A549 (cell line): Measurements from ENCODE around the gene EAF1. TPM values are rescaled to one million over a fixed set of nuclear protein-coding genes. Genes with fewer than 3 reads are reported as not detected.
"Not testable (repeated sequence)": the region's sequence is repeated elsewhere in the genome, so short reads cannot be mapped to it uniquely, and the experiment has no call there.

ENCODE experiments used
- ATAC-seq, 2 experiments: fragments of 200-7000 bp in 1 of 2; fragments of >200 bp in 1 of 2; cut with Nextera tagmentation in 1 of 2; cut with Tn5 transposase in 1 of 2; 3 replicates each; pipeline versions ENCODE4 v1.8.0 to v1.9.1; 2018 to 2020; ENCODE audit warnings: mild to moderate bottlenecking in 1 of 2, moderate library complexity in 1 of 2
- CTCF ChIA-PET: fragments of 300-600 bp; sonication (Branson Sonifier 250); formaldehyde crosslinking; extraction: SDS; loops from one replicate; lab custom pipeline; 2021; ENCODE audit warnings: antibody characterized with exemption, inconsistent platforms; lab: Yijun Ruan, JAX
- POLR2A ChIA-PET: fragments of 350-600 bp; formaldehyde crosslinking; extraction: SDS; loops from one replicate; lab custom pipeline; 2021; ENCODE audit warnings: antibody characterized with exemption, inconsistent platforms; lab: Yijun Ruan, JAX
- DNase-seq, 2 experiments: peaks; one replicate each; pipeline versions ENCODE4 v3.0.0 to v3.0.0-alpha.2; 2011 to 2016; ENCODE audit warnings: low read depth in 1 of 2, low spot score in 1 of 2
- FAIRE-seq: peaks from 2 replicates; lab custom pipeline; 2011; peaks lifted over from hg19 to GRCh38; lab: Jason Lieb, UNC
- H3K27ac ChIP-seq, 2 experiments: fragments of >200 bp; sonication (Bioruptor Twin); formaldehyde crosslinking; 3 replicates each; pipeline ENCODE4 v1.5.1; 2016 to 2017
- H3K4me1 ChIP-seq: fragments of >200 bp; sonication (Bioruptor Twin); formaldehyde crosslinking; 3 replicates; pipeline ENCODE4 v1.6.1; 2016
- H3K4me2 ChIP-seq: fragments of >200 bp; sonication (Bioruptor Twin); formaldehyde crosslinking; 3 replicates; pipeline ENCODE4 v1.6.1; 2016
- H3K4me3 ChIP-seq: fragments of >200 bp; sonication (Bioruptor Twin); formaldehyde crosslinking; 3 replicates; pipeline ENCODE4 v1.5.1; 2016
- H3K9me3 ChIP-seq: fragments of >200 bp; sonication (Bioruptor Twin); formaldehyde crosslinking; 3 replicates; pipeline ENCODE4 v1.6.1; 2016
- CBX2 ChIP-seq: fragments of 200-600 bp; sonication (generic); IDR thresholded peaks from 2 replicates; pipeline ENCODE4 v1.6.1; 2016; ENCODE audit warnings: low read depth, mild to moderate bottlenecking, borderline replicate concordance
- CBX8 ChIP-seq: fragments of 200-600 bp; sonication (generic); IDR thresholded peaks from 2 replicates; pipeline ENCODE4 v1.6.1; 2016
- EHF ChIP-seq: fragments of 250-450 bp; sonication (Bioruptor Pico); IDR thresholded peaks from 2 replicates; pipeline ENCODE4 v1.5.0; 2020; ENCODE audit warnings: mild to moderate bottlenecking
- EHMT2 ChIP-seq: fragments of 200-600 bp; sonication (generic); IDR thresholded peaks from 2 replicates; pipeline ENCODE4 v1.6.1; 2016; ENCODE audit warnings: antibody characterized with exemption, low read depth, mild to moderate bottlenecking, moderate library complexity
- FOSL2 ChIP-seq, 2 experiments: fragments of 450-650 bp in 1 of 2; fragments of >200 bp in 1 of 2; sonication (Bioruptor Twin) in 1 of 2; formaldehyde crosslinking; IDR thresholded peaks; 2 replicates each; pipeline versions ENCODE4 v1.5.0 to v1.6.1; 2016 to 2020; ENCODE audit warnings: mild to moderate bottlenecking in 1 of 2, moderate library complexity in 1 of 2
- GATA3 ChIP-seq: IDR thresholded peaks from 2 replicates; pipeline ENCODE4 v1.6.1; 2012; ENCODE audit warnings: borderline replicate concordance
- HES2 ChIP-seq: fragments of >200 bp; sonication (Bioruptor Twin); formaldehyde crosslinking; IDR thresholded peaks from 2 replicates; pipeline ENCODE4 v1.6.1; 2016
- HEYL ChIP-seq: fragments of 250-450 bp; sonication (Bioruptor Pico); IDR thresholded peaks from 2 replicates; pipeline ENCODE4 v1.8.0; 2021; ENCODE audit warnings: mild to moderate bottlenecking, moderate library complexity
- HOXA7 ChIP-seq: fragments of 250-450 bp; sonication (Bioruptor Pico); IDR thresholded peaks from 2 replicates; pipeline ENCODE4 v1.5.0; 2020; ENCODE audit warnings: mild to moderate bottlenecking, moderate library complexity
- HOXB13 ChIP-seq: fragments of 250-450 bp; sonication (Bioruptor Pico); IDR thresholded peaks from 2 replicates; pipeline ENCODE4 v1.5.0; 2020; ENCODE audit warnings: low read depth, mild to moderate bottlenecking, moderate library complexity
- MAFK ChIP-seq: fragments of 450-650 bp; IDR thresholded peaks from 2 replicates; pipeline ENCODE4 v1.6.1; 2014; ENCODE audit not compliant: partially characterized antibody
- MYC ChIP-seq: IDR thresholded peaks from 2 replicates; pipeline ENCODE4 v1.6.1; 2012; ENCODE audit warnings: mild to moderate bottlenecking, inconsistent platforms, low read length, improper control_type of control experiment, borderline replicate concordance
- PHF8 ChIP-seq: fragments of 200-600 bp; sonication (generic); IDR thresholded peaks from 2 replicates; pipeline ENCODE4 v1.6.1; 2016; ENCODE audit warnings: low read depth, mild to moderate bottlenecking, antibody characterized with exemption, moderate library complexity, borderline replicate concordance
- REST ChIP-seq: fragments of 200-600 bp; sonication (generic); IDR thresholded peaks from 2 replicates; pipeline ENCODE4 v1.6.1; 2016; ENCODE audit warnings: antibody characterized with exemption, mild to moderate bottlenecking, moderate library complexity
- RNF2 ChIP-seq: fragments of 200-600 bp; sonication (generic); IDR thresholded peaks from 2 replicates; pipeline ENCODE4 v1.6.1; 2016; ENCODE audit warnings: low read depth, mild to moderate bottlenecking, antibody characterized with exemption, moderate library complexity, borderline replicate concordance
- TP53 ChIP-seq: fragments of 250-450 bp; sonication (Bioruptor Pico); IDR thresholded peaks from 2 replicates; pipeline ENCODE4 v1.5.0; 2021; ENCODE audit warnings: mild to moderate bottlenecking, moderate library complexity
- ZC3H11A ChIP-seq: fragments of 450-650 bp; IDR thresholded peaks from 2 replicates; pipeline ENCODE4 v1.6.1; 2014; ENCODE audit warnings: antibody characterized with exemption, mild to moderate bottlenecking
- ZFP36 ChIP-seq: fragments of 450-650 bp; IDR thresholded peaks from 2 replicates; pipeline ENCODE4 v1.6.1; 2014; ENCODE audit warnings: borderline replicate concordance; ENCODE audit not compliant: partially characterized antibody
- WGBS: methylation state at CpG from one replicate; pipeline ENCODE4 v1.1.6; 2017; ENCODE audit errors: missing lambda C conversion rate; 5-methylcytosine and 5-hydroxymethylcytosine counted together
- polyA plus RNA-seq, 4 experiments: library from polyadenylated mRNA; depleted of rRNA in 3 of 4; stranded (reverse); fragments of >200 nt; fragmentation: RNase III in 1 of 4; extraction: RNeasy Plus Mini Kit Qiagen cat#74134 plus additional on column Dnase treatment in 1 of 4; gene quantifications; 2 replicates in 3 of 4; 3 replicates in 1 of 4; pipeline ENCODE4 v1.2.3, GENCODE V29; 2011 to 2017
- TF ChIP-seq, protein P1 (sequence below): IDR thresholded peaks from 2 replicates; pipeline ENCODE4 v1.6.1; 2012

Gene EAF1
- polyA plus RNA-seq, 2 of the 4 experiments (the other 2 are of a cell fraction): 13.9 to 20.7 TPM

- ATAC-seq: no peak
These were observed 52.2 kb downstream of the EAF1 start for GRCh38 chr3:15479400-15480224.

DNA sequence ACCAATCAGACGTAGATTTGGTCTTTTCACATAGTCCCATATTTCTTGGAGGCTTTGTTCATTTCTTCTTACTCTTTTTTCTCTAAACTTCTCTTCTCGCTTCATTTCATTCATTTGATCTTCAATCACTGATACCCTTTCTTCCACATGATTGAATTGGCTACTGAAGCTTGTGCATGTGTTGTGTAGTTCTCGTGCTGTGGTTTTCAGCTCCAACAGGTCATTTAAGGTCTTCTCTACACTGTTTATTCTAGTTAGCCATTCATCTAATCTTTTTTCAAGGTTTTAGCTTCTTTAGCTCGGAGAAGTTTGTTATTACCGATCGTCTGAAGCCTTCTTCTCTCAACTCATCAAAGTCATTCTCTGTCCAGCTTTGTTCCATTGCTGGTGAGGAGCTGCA is 57.2 kb downstream of the EAF1 start:
- POLR2A ChIA-PET, H3K27ac ChIP-seq, H3K4me3 ChIP-seq, H3K9me3 ChIP-seq, DNase-seq, H3K4me1 ChIP-seq, H3K4me2 ChIP-seq, ATAC-seq, FAIRE-seq: not testable (repeated sequence)
- CTCF ChIA-PET: interaction anchor here (0.6 kb wide), 1 partner anchor 221 kb away, joined by 4 read pairs; no protein-coding TSS in a partner anchor
- 41% methylated on average over 6 of the region's 6 CpGs for WGBS

More at GRCh38 chr3:15479400-15480224, 52.2 kb downstream of the EAF1 start:
- Histone ChIP-seq H3K9me3 (no peaks in the 10 kb centered on the region), H3K4me3 (no peak overlapping the region), H3K27ac (no peak overlapping the region), H3K4me2 (no peak overlapping the region), H3K4me1 (no peaks in the 10 kb centered on the region)
- FAIRE-seq (no peak), DNase-seq (no peak)
- ChIA-PET CTCF (no interaction called here), POLR2A (no interaction called here)
- TF ChIP-seq MAFK: peak; percentile 93
- no peak for TF ChIP-seq HEYL

- no peaks in the 10 kb centered on the region for H3K4me1 ChIP-seq
- no peak for ATAC-seq
- TF ChIP-seq MYC (no peak), FOSL2 (IDR thresholded peaks at IDR 0.05) (no peak), FOSL2 (CRISPR knock-in tag; IDR thresholded peaks at IDR 0.05) (no peak), GATA3 (no peak), EHF (CRISPR knock-in tag) (no peak), EHMT2 (no peak), ZC3H11A (no peak), RNF2 (no peak), CBX2 (no peak), TP53 (CRISPR knock-in tag) (no peak), REST (no peak), HOXA7 (no peak), HOXB13 (no peak), HES2 (no peak), ZFP36 (no peak), PHF8 (no peak), CBX8 (no peak)
- TF ChIP-seq, protein P1, sequence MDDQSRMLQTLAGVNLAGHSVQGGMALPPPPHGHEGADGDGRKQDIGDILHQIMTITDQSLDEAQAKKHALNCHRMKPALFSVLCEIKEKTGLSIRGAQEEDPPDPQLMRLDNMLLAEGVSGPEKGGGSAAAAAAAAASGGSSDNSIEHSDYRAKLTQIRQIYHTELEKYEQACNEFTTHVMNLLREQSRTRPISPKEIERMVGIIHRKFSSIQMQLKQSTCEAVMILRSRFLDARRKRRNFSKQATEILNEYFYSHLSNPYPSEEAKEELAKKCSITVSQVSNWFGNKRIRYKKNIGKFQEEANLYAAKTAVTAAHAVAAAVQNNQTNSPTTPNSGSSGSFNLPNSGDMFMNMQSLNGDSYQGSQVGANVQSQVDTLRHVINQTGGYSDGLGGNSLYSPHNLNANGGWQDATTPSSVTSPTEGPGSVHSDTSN: no peak
- TF ChIP-seq, all 56 proteins: peak for 0
- H3K4me2 ChIP-seq: no peak overlapping the region
- ChIA-PET POLR2A (no interaction called here), CTCF (no interaction called here)
- no peaks in the 10 kb centered on the region for H3K9me3 ChIP-seq
- FAIRE-seq (no peak), DNase-seq (no peak)
- H3K27ac ChIP-seq: no peak overlapping the region
- no peak overlapping the region for H3K4me3 ChIP-seq
- WGBS: 81% methylated on average over 2 of the region's 2 CpGs
These were observed 58.6 kb downstream of the EAF1 start for GRCh38 chr3:15486020-15486419.
